B cell (primary cell): ENCODE data around the gene DENND1A. TPM values are rescaled to one million over a fixed set of nuclear protein-coding genes. Genes with fewer than 3 reads are reported as not detected.

Experiments
- ATAC-seq: fragments of 200-7000 bp; cut with Tn5 transposase; one replicate; pipeline ENCODE4 v1.10.0; 2021; ENCODE audit warnings: low read depth, mild to moderate bottlenecking, moderate number of reproducible peaks, moderate library complexity
- CTCF ChIA-PET: fragments of 350-600 bp; sonication (Branson Sonifier 250); formaldehyde crosslinking; loops from one replicate; lab custom pipeline; 2021; ENCODE audit warnings: antibody characterized with exemption, inconsistent platforms; lab: Charles Lee
- POLR2A ChIA-PET: fragments of 350-600 bp; sonication (Branson Sonifier 250); formaldehyde crosslinking; loops from one replicate; lab custom pipeline; 2021; ENCODE audit warnings: antibody characterized with exemption; lab: Charles Lee
- DNase-seq: peaks from one replicate; pipeline ENCODE4 v3.0.0; 2013
- H2AFZ ChIP-seq: 2 replicates; pipeline ENCODE4 v1.6.1; 2012; ENCODE audit warnings: mild to moderate bottlenecking, low read depth, low read length; ENCODE audit not compliant: insufficient read depth, poor library complexity, severe bottlenecking
- H3K27ac ChIP-seq, 2 donors: 1 replicate in 1 of 2; 2 replicates in 1 of 2; pipeline ENCODE4 v1.5.1; 2012 to 2013; ENCODE audit warnings: low read length in 2 of 2, mild to moderate bottlenecking in 2 of 2, moderate library complexity in 1 of 2
- H3K27me3 ChIP-seq, 4 experiments: fragments of 200-600 bp in 1 of 4; sonication (generic) in 1 of 4; replicated peaks in 1 of 4; 1 replicate in 2 of 4; 2 replicates in 2 of 4; pipeline versions ENCODE4 v1.6.1 to v1.7.0; 2013 to 2016; ENCODE audit warnings: low read length in 3 of 4, mild to moderate bottlenecking in 2 of 4, mixed read lengths in 1 of 4, moderate library complexity in 1 of 4; ENCODE audit not compliant: insufficient read depth in 4 of 4, control insufficient read depth in 3 of 4; ENCODE audit errors: control extremely low read depth in 1 of 4
- H3K36me3 ChIP-seq, 2 experiments: replicated peaks in 1 of 2; 1 replicate in 1 of 2; 2 replicates in 1 of 2; pipeline versions ENCODE4 v1.6.1 to v1.7.1; 2013; ENCODE audit warnings: low read length in 1 of 2; ENCODE audit not compliant: insufficient read depth in 2 of 2, control insufficient read depth in 1 of 2; ENCODE audit errors: control extremely low read depth in 1 of 2, extremely low read depth in 1 of 2
- H3K4me1 ChIP-seq, 2 donors: fragments of 200-600 bp in 1 of 2; sonication (generic) in 1 of 2; 1 replicate in 1 of 2; 2 replicates in 1 of 2; pipeline versions ENCODE4 v1.5.1 to v1.6.1; 2013 to 2017; ENCODE audit warnings: low read length in 2 of 2; ENCODE audit not compliant: control insufficient read depth in 2 of 2, insufficient read depth in 2 of 2
- H3K4me2 ChIP-seq: replicated peaks from 2 replicates; pipeline ENCODE3; 2012; ENCODE audit warnings: mild to moderate bottlenecking, low read depth, low read length; ENCODE audit not compliant: poor library complexity, severe bottlenecking
- H3K4me3 ChIP-seq, 5 experiments: fragments of 200-600 bp in 1 of 5; sonication (generic) in 1 of 5; 1 replicate in 3 of 5; 2 replicates in 2 of 5; pipeline versions ENCODE4 v1.5.1 to v1.7.0; 2011 to 2016; ENCODE audit warnings: low read length in 4 of 5, mild to moderate bottlenecking in 4 of 5, low read depth in 2 of 5, control low read depth in 1 of 5, moderate library complexity in 1 of 5; ENCODE audit not compliant: insufficient read depth in 1 of 5; ENCODE audit errors: control extremely low read depth in 1 of 5, extremely low read depth in 1 of 5
- H3K79me2 ChIP-seq: fragments of 200-600 bp; sonication (generic); one replicate; pipeline ENCODE4 v1.6.0; 2016; ENCODE audit warnings: low read length; ENCODE audit not compliant: control insufficient read depth, insufficient read depth
- H3K9ac ChIP-seq: fragments of 200-600 bp; sonication (generic); 2 replicates; pipeline ENCODE4 v1.6.1; 2017; ENCODE audit warnings: mild to moderate bottlenecking, low read length, moderate library complexity
- H3K9me3 ChIP-seq, 3 donors: one replicate each; pipeline versions ENCODE4 v1.6.1 to v1.7.1; 2013; ENCODE audit warnings: low read length in 2 of 3; ENCODE audit not compliant: control insufficient read depth in 2 of 3, insufficient read depth in 1 of 3; ENCODE audit errors: control extremely low read depth in 1 of 3
- H4K20me1 ChIP-seq: 2 replicates; pipeline ENCODE4 v1.6.0; 2012; ENCODE audit warnings: mild to moderate bottlenecking, low read length; ENCODE audit not compliant: insufficient read depth, control insufficient read depth, poor library complexity, severe bottlenecking
- H3K27ac Mint-ChIP-seq: one replicate; pipeline ENCODE4 v1.8.0; 2021; ENCODE audit warnings: mixed read lengths
- H3K27me3 Mint-ChIP-seq: one replicate; pipeline ENCODE4 v1.8.0; 2021; ENCODE audit warnings: mixed read lengths
- H3K4me1 Mint-ChIP-seq: one replicate; pipeline ENCODE4 v1.8.0; 2021; ENCODE audit warnings: mixed read lengths
- H3K4me3 Mint-ChIP-seq: one replicate; pipeline ENCODE4 v1.8.0; 2021; ENCODE audit warnings: mixed read lengths
- H3K9me3 Mint-ChIP-seq: one replicate; pipeline ENCODE4 v1.8.0; 2022; ENCODE audit warnings: mixed read lengths; ENCODE audit not compliant: insufficient read depth
- EZH2 ChIP-seq: IDR thresholded peaks from 2 replicates; pipeline ENCODE4 v1.6.1; 2012; ENCODE audit warnings: borderline replicate concordance, low read depth, mild to moderate bottlenecking, moderate library complexity, low read length; ENCODE audit not compliant: insufficient read depth, poor library complexity, severe bottlenecking
- WGBS: methylation state at CpG from one replicate; pipeline ENCODE4 v1.1.5; 2013; ENCODE audit warnings: missing lambda C conversion rate; ENCODE audit not compliant: insufficient coverage; 5-methylcytosine and 5-hydroxymethylcytosine counted together
- intact Hi-C: fragments of 100-400 bp; cut with micrococcal nuclease; formaldehyde crosslinking; loops from one replicate; pipeline ENCODE4 v1.10.0; 2022
- polyA plus RNA-seq: library from polyadenylated mRNA; depleted of rRNA; stranded (reverse); fragments of >200 nt; gene quantifications from 2 replicates; pipeline ENCODE4 v1.2.3, GENCODE V29; 2012
- total RNA-seq, 2 donors: library from RNA; stranded (reverse); fragments of 120-200 nt in 1 of 2; gene quantifications; 1 replicate in 1 of 2; 2 replicates in 1 of 2; pipeline versions ENCODE4 v1.2.3 to v1.2.4, GENCODE V29; 2013 to 2022
- TF ChIP-seq, protein P1 (sequence below): fragments of 200-600 bp; IDR thresholded peaks from one replicate; pipeline ENCODE4 v1.8.0; 2022; ENCODE audit warnings: antibody characterized with exemption, mild to moderate bottlenecking

DENND1A gene
- total and polyA plus RNA-seq, 2 donors (not counting 1 experiment from before 2014, with no cell fraction given) = 10.8 to 26.0 TPM

DNA sequence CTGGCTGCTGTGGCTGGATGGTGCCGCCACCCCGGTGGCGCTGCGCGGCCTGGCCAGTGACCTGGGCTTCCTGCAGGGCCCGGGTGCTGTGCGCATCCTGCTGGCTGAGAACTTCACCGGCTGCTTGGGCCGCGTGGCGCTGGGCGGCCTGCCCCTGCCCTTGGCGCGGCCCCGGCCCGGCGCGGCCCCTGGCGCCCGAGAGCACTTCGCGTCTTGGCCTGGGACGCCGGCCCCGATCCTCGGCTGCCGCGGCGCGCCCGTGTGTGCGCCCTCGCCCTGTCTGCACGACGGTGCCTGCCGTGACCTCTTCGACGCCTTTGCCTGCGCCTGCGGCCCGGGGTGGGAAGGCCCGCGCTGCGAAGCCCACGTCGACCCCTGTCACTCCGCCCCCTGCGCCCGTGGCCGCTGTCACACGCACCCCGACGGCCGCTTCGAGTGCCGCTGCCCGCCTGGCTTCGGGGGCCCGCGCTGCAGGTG, 556.4 kb downstream of the DENND1A start:
- ChIA-PET CTCF (no interaction called here), POLR2A (no interaction called here)
- Histone ChIP-seq H3K79me2 (no peaks in the 10 kb centered on the region), H3K4me3 (no peak overlapping the region), H3K4me1 (peaks cover 0 to 9% of the 10 kb centered on the region in 2 donors), H3K27me3 (peaks cover 0 to 44% (median 11%) of the 10 kb centered on the region in 4 experiments), H3K27ac (no peak overlapping the region), H3K36me3 (no peaks in the 10 kb centered on the region), H3K9me3 (peaks cover 0 to 6% (median 0%) of the 10 kb centered on the region in 3 donors), H3K9ac (no peak overlapping the region), H2AFZ (no peak overlapping the region), H4K20me1 (no peaks in the 10 kb centered on the region), H3K4me2 (peak overlapping the region; percentile 22)
- 8% methylated on average over 60 of the region's 60 CpGs for WGBS
- Mint-ChIP-seq H3K4me3 (no peak overlapping the region), H3K9me3 (no peaks in the 10 kb centered on the region), H3K4me1 (peaks cover 18% of the 10 kb centered on the region), H3K27me3 (peaks cover 36% of the 10 kb centered on the region), H3K27ac (no peak overlapping the region)
- intact Hi-C loops = no loop called here
- no peak for DNase-seq
- TF ChIP-seq EZH2 = no peak
- TF ChIP-seq, protein P1, sequence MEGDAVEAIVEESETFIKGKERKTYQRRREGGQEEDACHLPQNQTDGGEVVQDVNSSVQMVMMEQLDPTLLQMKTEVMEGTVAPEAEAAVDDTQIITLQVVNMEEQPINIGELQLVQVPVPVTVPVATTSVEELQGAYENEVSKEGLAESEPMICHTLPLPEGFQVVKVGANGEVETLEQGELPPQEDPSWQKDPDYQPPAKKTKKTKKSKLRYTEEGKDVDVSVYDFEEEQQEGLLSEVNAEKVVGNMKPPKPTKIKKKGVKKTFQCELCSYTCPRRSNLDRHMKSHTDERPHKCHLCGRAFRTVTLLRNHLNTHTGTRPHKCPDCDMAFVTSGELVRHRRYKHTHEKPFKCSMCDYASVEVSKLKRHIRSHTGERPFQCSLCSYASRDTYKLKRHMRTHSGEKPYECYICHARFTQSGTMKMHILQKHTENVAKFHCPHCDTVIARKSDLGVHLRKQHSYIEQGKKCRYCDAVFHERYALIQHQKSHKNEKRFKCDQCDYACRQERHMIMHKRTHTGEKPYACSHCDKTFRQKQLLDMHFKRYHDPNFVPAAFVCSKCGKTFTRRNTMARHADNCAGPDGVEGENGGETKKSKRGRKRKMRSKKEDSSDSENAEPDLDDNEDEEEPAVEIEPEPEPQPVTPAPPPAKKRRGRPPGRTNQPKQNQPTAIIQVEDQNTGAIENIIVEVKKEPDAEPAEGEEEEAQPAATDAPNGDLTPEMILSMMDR = no peak
- ATAC-seq = no peak

DNA sequence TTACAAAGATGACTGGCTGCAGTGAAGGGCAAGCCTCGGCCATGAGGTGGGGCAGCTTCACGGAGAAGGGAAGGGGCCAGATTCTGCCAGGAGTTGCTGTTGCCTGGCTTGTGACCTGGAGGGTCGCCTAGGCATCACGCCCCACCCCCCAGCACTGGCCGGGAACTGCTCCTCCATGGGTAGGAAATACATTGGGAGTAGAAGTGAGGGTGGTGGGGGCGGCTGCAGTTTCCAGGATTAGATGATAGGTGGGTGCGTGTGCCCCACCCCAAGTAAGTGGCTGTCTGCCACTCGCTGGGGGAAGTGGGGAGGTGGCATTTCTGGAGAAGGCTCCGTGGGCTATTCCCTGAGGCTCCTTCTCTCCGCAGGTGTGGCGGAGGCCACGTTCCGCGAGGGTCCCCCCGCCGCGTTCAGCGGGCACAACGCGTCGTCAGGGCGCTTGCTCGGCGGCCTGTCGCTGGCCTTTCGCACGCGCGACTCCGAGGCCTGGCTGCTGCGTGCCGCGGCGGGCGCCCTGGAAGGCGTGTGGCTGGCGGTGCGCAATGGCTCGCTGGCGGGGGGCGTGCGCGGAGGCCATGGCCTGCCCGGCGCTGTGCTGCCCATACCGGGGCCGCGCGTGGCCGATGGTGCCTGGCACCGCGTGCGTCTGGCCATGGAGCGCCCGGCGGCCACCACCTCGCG, 557.0 kb downstream of the DENND1A start:
- Histone ChIP-seq H3K4me1 (peaks cover 0 to 9% of the 10 kb centered on the region in 2 donors), H3K36me3 (no peaks in the 10 kb centered on the region), H2AFZ (no peak overlapping the region), H3K4me3 (no peak overlapping the region), H3K9ac (no peak overlapping the region), H3K9me3 (peaks cover 0 to 6% (median 0%) of the 10 kb centered on the region in 3 donors), H3K79me2 (no peaks in the 10 kb centered on the region), H3K27ac (no peak overlapping the region), H3K27me3 (peaks cover 0 to 44% (median 11%) of the 10 kb centered on the region in 4 experiments), H3K4me2 (peak overlapping the region; percentile 22), H4K20me1 (no peaks in the 10 kb centered on the region)
- POLR2A ChIA-PET = no interaction called here
- TF ChIP-seq, protein P1 = no peak
- no peak for TF ChIP-seq EZH2
- no peak for DNase-seq
- intact Hi-C loops = no loop called here
- peak overlapping the region; percentile 29 for H3K4me3 Mint-ChIP-seq
- peaks cover 36% of the 10 kb centered on the region for H3K27me3 Mint-ChIP-seq
- no peak for ATAC-seq
- H3K27ac Mint-ChIP-seq = no peak overlapping the region
- 21% methylated on average over 58 of the region's 58 CpGs for WGBS
- H3K4me1 Mint-ChIP-seq = peaks cover 18% of the 10 kb centered on the region
- H3K9me3 Mint-ChIP-seq = no peaks in the 10 kb centered on the region
- CTCF ChIA-PET = no interaction called here
